Loucy (cell line): ENCODE measurements around the gene LRRN2.

ENCODE experiments used
- CTCF ChIP-seq: fragments of 200-600 bp; sonication (generic); conservative IDR thresholded peaks from 2 replicates; pipeline ENCODE4 v1.5.1; 2014; ENCODE audit warnings: mild to moderate bottlenecking, antibody characterized with exemption, low read length
- EZH2phosphoT487 ChIP-seq: fragments of 200-600 bp; IDR thresholded peaks from 2 replicates; pipeline ENCODE4 v1.6.1; 2018; ENCODE audit warnings: antibody characterized with exemption, mild to moderate bottlenecking, moderate library complexity, borderline replicate concordance

GRCh38 chr1:204650911-204651570 is 34.5 kb downstream of the LRRN2 start:
- TF ChIP-seq CTCF (no peak), EZH2phosphoT487 (no peak)
